HG03432 (cell line): Measurements from ENCODE around the gene C17orf58.
"Not testable (repeated sequence)": the region's sequence is repeated elsewhere in the genome, so short reads cannot be mapped to it uniquely, and the experiment has no call there.

Source experiments
- ATAC-seq: cut with Tn5 transposase; IDR thresholded peaks from one replicate; pipeline ENCODE4 v1.9.1; 2021; ENCODE audit warnings: mild to moderate bottlenecking, moderate library complexity; ENCODE audit not compliant: unreplicated experiment

C17orf58 gene

GRCh38 chr17:67962156-67962555 lies 34.1 kb downstream of the C17orf58 start:
- ATAC-seq = not testable (repeated sequence)

GRCh38 chr17:67960276-67960675 lies 36.0 kb downstream of the C17orf58 start:
- ATAC-seq = not testable (repeated sequence)

GRCh38 chr17:67959510-67959909 lies 36.8 kb downstream of the C17orf58 start:
- no peak for ATAC-seq

DNA sequence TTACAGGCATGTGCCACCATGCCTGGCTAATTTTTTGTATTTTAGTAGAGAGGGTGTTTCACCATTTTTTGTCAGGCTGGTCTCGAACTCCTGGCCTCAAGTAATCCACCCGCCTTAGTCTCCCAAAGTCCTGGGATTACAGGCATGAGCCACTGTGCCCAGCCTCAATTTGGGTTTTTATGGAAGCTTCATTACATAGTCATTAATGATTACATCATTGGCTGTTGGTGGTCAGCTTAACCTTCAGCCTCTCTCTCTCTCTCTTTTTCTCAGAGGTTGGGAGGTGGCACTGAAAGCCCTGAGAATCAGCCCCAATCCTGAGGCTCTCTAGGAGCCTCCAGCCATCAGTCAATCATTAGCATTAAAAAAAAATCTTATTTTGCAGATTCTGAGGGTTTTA lies 45.3 kb downstream of the C17orf58 start:
- no peak for ATAC-seq

DNA sequence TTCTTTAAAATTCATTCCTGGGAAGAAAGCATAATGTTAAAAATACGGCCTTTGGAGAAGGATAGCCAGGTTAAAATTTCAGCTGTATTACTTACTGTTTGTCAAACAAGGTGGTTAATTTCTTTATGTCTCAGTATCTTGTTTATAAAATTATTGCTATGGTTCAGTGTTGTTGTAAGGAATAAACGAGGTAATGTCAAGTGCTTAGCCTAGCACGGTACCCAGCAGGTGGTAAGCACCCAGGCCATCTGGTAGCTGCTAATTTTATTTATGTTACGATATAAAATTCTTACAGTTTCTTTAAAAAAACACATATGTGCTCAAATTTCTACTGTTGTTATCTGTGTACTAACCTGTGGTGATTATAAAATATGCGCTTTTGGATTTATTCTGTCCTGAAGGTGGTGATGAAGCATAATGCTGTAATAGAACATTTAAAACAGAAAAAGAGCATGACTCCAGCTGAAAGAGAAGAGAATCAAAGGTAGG lies 48.9 kb downstream of the C17orf58 start:
- ATAC-seq = no peak

GRCh38 chr17:67946513-67946912 lies 49.8 kb downstream of the C17orf58 start:
- ATAC-seq = no peak

DNA sequence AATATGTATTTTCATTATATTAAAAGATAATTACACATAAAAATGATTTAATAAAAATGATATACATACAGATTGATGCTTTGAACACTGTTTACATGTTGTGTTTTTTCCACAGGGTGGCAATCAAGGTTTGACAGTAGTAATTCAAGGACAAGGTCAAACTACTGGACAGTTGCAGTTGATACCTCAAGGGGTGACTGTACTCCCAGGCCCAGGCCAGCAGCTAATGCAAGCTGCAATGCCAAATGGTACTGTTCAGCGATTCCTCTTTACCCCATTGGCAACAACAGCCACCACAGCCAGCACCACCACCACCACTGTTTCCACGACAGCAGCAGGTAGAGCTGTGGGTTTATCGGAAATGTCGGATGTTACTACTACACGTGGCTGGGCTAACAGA lies 52.2 kb downstream of the C17orf58 start:
- no peak for ATAC-seq

GRCh38 chr17:67942810-67943209 lies 53.5 kb downstream of the C17orf58 start:
- no peak for ATAC-seq
